ENCODE data around the gene VWDE. TPM values are rescaled to one million over a fixed set of nuclear protein-coding genes. Genes with fewer than 3 reads are reported as not detected.

The VWDE gene
- polyA plus RNA-seq, 1 donor from 2014 or later, result 0.27 TPM

GRCh38 chr7:12360948-12361347 is 42.7 kb downstream of the VWDE start:
- no peaks in the 10 kb centered on the region for H3K9me2 ChIP-seq (ENCODE audit: insufficient read depth, low read length)
- no peak for TF ChIP-seq CTCF (IDR thresholded peaks at IDR 0.05; ENCODE audit: poor library complexity, severe bottlenecking)
- no peak for TF ChIP-seq POLR2AphosphoS5 (IDR thresholded peaks at IDR 0.05)
- H4K20me1 ChIP-seq (ENCODE audit: insufficient read depth), result no peaks in the 10 kb centered on the region
- H3K4me3 ChIP-seq (ENCODE audit: low read length), result no peak overlapping the region
- H2AFZ ChIP-seq (ENCODE audit: low read depth, low read length), result no peak overlapping the region
- H3K9ac ChIP-seq (ENCODE audit: low read length), result no peak overlapping the region
- H3K27ac ChIP-seq (ENCODE audit: low read length), result no peak overlapping the region
- H3K4me2 ChIP-seq (ENCODE audit: low read length), result no peak overlapping the region
- no peaks in the 10 kb centered on the region for H3F3A ChIP-seq (ENCODE audit: insufficient read depth, low read length, poor library complexity, severe bottlenecking)
- H3K9me3 ChIP-seq (ENCODE audit: low read length), result no peaks in the 10 kb centered on the region
- no peaks in the 10 kb centered on the region for H3K36me3 ChIP-seq (ENCODE audit: insufficient read depth, low read length)
- no peaks in the 10 kb centered on the region for H3K27me3 ChIP-seq (ENCODE audit: insufficient read depth, low read depth, low read length)
- H3K79me2 ChIP-seq (replicated peaks; ENCODE audit: insufficient read depth, low read length), result no peaks in the 10 kb centered on the region

- H3K27me3 ChIP-seq (ENCODE audit: insufficient read depth, low read depth, low read length), result no peaks in the 10 kb centered on the region
- H3K27ac ChIP-seq (ENCODE audit: low read length), result no peak overlapping the region
- H3K36me3 ChIP-seq (ENCODE audit: insufficient read depth, low read length), result no peaks in the 10 kb centered on the region
- no peaks in the 10 kb centered on the region for H3K9me3 ChIP-seq (ENCODE audit: low read length)
- H3K4me2 ChIP-seq (ENCODE audit: low read length), result no peak overlapping the region
- no peaks in the 10 kb centered on the region for H3K79me2 ChIP-seq (replicated peaks; ENCODE audit: insufficient read depth, low read length)
- no peak overlapping the region for H2AFZ ChIP-seq (ENCODE audit: low read depth, low read length)
- H3K9me2 ChIP-seq (ENCODE audit: insufficient read depth, low read length), result no peaks in the 10 kb centered on the region
- no peak overlapping the region for H3K4me3 ChIP-seq (ENCODE audit: low read length)
- TF ChIP-seq TAF1 (IDR thresholded peaks at IDR 0.05; ENCODE audit: low read depth) (no peak), SMC3 (conservative IDR thresholded peaks at IDR 0.05; ENCODE audit: poor library complexity) (no peak), EP300 (conservative IDR thresholded peaks at IDR 0.05; ENCODE audit: poor library complexity, severe bottlenecking) (no peak), RAD21 (conservative IDR thresholded peaks at IDR 0.05) (no peak)
- H3F3A ChIP-seq (ENCODE audit: insufficient read depth, low read length, poor library complexity, severe bottlenecking), result no peaks in the 10 kb centered on the region
- H3K9ac ChIP-seq (ENCODE audit: low read length), result no peak overlapping the region
- H4K20me1 ChIP-seq (ENCODE audit: insufficient read depth), result no peaks in the 10 kb centered on the region
Measured at GRCh38 chr7:12358694-12359093, 45.0 kb downstream of the VWDE start.

GRCh38 chr7:12357508-12357907 is 46.2 kb downstream of the VWDE start:
- H3K79me2 ChIP-seq (replicated peaks; ENCODE audit: insufficient read depth, low read length), result no peaks in the 10 kb centered on the region
- no peak overlapping the region for H3K4me3 ChIP-seq (ENCODE audit: low read length)
- no peak overlapping the region for H3K4me2 ChIP-seq (ENCODE audit: low read length)
- H3K27ac ChIP-seq (ENCODE audit: low read length), result peak overlapping the region; percentile 56
- H3K36me3 ChIP-seq (ENCODE audit: insufficient read depth, low read length), result no peaks in the 10 kb centered on the region
- no peaks in the 10 kb centered on the region for H3K27me3 ChIP-seq (ENCODE audit: insufficient read depth, low read depth, low read length)
- H3K9me3 ChIP-seq (ENCODE audit: low read length), result no peaks in the 10 kb centered on the region
- no peaks in the 10 kb centered on the region for H3F3A ChIP-seq (ENCODE audit: insufficient read depth, low read length, poor library complexity, severe bottlenecking)
- H2AFZ ChIP-seq (ENCODE audit: low read depth, low read length), result no peak overlapping the region
- no peak overlapping the region for H3K9ac ChIP-seq (ENCODE audit: low read length)
- TF ChIP-seq POLR2AphosphoS5 (IDR thresholded peaks at IDR 0.05), result peak; percentile 33
- TF ChIP-seq MXI1 (conservative IDR thresholded peaks at IDR 0.05; ENCODE audit: poor library complexity, severe bottlenecking), result no peak
- TF ChIP-seq SMC3 (conservative IDR thresholded peaks at IDR 0.05; ENCODE audit: poor library complexity), result no peak
- no peak for TF ChIP-seq REST (IDR thresholded peaks at IDR 0.05; ENCODE audit: borderline replicate concordance)
- TF ChIP-seq EP300 (conservative IDR thresholded peaks at IDR 0.05; ENCODE audit: poor library complexity, severe bottlenecking), result peak; percentile 69
- TF ChIP-seq TAF1 (IDR thresholded peaks at IDR 0.05; ENCODE audit: low read depth), result no peak
- no peak for TF ChIP-seq RAD21 (conservative IDR thresholded peaks at IDR 0.05)
- TF ChIP-seq EZH2 (IDR thresholded peaks at IDR 0.05; ENCODE audit: borderline replicate concordance, insufficient read depth, low read length, poor library complexity, severe bottlenecking), result no peak
- no peak for TF ChIP-seq CTCF (IDR thresholded peaks at IDR 0.05; ENCODE audit: poor library complexity, severe bottlenecking)
- H4K20me1 ChIP-seq (ENCODE audit: insufficient read depth), result no peaks in the 10 kb centered on the region
- H3K9me2 ChIP-seq (ENCODE audit: insufficient read depth, low read length), result no peaks in the 10 kb centered on the region

Data from neural cell (in vitro differentiated cells).